ENCODE data around the gene CSMD2. TPM values are rescaled to one million over a fixed set of nuclear protein-coding genes. Genes with fewer than 3 reads are reported as not detected.
A peak's percentile ranks its signal among the peaks of the same experiment; 100 is the strongest.

CSMD2 gene
- total RNA-seq, 4 donors from 2014 or later, result 0.60 to 2.5 (median 1.2) TPM

GRCh38 chr1:33640114-33640660 lies 524.8 kb downstream of the CSMD2 start:
- Histone ChIP-seq H3K27ac (no peak overlapping the region), H3K9me3 (no peaks in the 10 kb centered on the region), H3K4me1 (peaks cover 0 to 4% (median 0%) of the 10 kb centered on the region in 4 donors), H3K4me3 (no peak overlapping the region), H3K36me3 (no peaks in the 10 kb centered on the region), H3K27me3 (no peaks in the 10 kb centered on the region)
- DNase-seq (ENCODE audit: low spot score in 2 of 2), result no peak
- WGBS, 2 donors, result 31% methylated on average over 3 of the region's 3 CpGs
- TF ChIP-seq POLR2A (IDR thresholded peaks at IDR 0.05), result no peak
- TF ChIP-seq, protein P1, sequence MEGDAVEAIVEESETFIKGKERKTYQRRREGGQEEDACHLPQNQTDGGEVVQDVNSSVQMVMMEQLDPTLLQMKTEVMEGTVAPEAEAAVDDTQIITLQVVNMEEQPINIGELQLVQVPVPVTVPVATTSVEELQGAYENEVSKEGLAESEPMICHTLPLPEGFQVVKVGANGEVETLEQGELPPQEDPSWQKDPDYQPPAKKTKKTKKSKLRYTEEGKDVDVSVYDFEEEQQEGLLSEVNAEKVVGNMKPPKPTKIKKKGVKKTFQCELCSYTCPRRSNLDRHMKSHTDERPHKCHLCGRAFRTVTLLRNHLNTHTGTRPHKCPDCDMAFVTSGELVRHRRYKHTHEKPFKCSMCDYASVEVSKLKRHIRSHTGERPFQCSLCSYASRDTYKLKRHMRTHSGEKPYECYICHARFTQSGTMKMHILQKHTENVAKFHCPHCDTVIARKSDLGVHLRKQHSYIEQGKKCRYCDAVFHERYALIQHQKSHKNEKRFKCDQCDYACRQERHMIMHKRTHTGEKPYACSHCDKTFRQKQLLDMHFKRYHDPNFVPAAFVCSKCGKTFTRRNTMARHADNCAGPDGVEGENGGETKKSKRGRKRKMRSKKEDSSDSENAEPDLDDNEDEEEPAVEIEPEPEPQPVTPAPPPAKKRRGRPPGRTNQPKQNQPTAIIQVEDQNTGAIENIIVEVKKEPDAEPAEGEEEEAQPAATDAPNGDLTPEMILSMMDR (IDR thresholded peaks at IDR 0.05), result no peak
- no peak for TF ChIP-seq EP300 (IDR thresholded peaks at IDR 0.05)

DNA sequence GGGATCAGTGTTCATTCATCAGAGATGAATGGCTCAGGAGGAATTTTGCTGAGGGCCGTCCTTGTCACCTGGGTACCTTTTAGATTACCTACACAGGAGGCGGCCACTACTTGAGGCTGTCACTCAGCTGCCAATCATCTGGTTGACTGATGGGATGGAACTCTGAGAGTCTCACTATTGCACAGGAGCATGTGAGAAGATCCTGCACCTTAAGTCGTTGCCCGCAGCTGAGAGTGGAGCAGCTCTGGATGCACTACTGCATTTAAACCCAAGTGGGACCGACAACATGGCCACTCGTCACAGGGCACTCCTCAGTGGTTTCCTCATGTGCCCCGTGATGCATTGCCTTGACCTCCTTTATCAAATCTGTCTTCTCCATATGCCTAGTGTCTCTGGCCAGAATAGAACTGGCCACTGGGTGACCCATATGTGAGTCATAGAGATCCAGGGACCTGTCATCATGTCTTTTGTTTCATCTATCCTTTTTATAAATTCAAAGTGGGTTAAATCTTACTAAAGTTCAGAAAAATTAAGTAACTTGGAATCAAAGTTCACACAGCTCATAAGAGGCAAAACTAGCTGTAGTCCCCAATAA lies 527.1 kb downstream of the CSMD2 start:
- Histone ChIP-seq H3K27ac (no peak overlapping the region), H3K9me3 (no peaks in the 10 kb centered on the region), H3K4me1 (peaks cover 0 to 4% (median 0%) of the 10 kb centered on the region in 4 donors), H3K36me3 (no peaks in the 10 kb centered on the region), H3K4me3 (no peak overlapping the region), H3K27me3 (no peaks in the 10 kb centered on the region)
- TF ChIP-seq EP300 (IDR thresholded peaks at IDR 0.05) (no peak), POLR2A (IDR thresholded peaks at IDR 0.05) (no peak)
- TF ChIP-seq, protein P1 (IDR thresholded peaks at IDR 0.05), result no peak
- DNase-seq (ENCODE audit: low spot score in 2 of 2), result no peak
- WGBS, 2 donors, result 89 to 97% methylated on average over 7 of the region's 7 CpGs

DNA sequence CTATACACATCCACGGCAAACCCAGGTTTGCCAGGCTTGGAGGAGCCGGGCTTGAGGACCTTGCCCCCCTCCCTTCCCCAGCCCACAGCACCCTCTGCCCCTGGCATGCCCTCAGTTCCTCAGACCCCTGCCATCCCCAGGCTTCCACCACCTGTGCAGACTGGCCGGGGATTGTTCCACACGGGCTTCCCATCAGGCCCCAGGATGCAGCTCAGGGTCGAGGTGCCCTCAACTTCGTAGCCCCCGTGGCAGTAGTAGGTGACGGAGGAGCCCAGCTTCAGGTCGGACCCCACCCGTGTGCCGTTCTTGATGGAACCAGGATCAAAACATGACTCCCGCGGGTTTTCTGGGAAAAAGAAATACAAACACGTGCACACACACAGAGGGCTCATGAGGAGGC lies 528.8 kb downstream of the CSMD2 start:
- H3K36me3 ChIP-seq, result no peaks in the 10 kb centered on the region
- no peak overlapping the region for H3K4me3 ChIP-seq
- no peaks in the 10 kb centered on the region for H3K27me3 ChIP-seq
- no peak overlapping the region for H3K27ac ChIP-seq
- H3K9me3 ChIP-seq, result no peaks in the 10 kb centered on the region
- no peak for DNase-seq (ENCODE audit: low spot score in 2 of 2)
- H3K4me1 ChIP-seq, result peaks cover 0 to 5% (median 0%) of the 10 kb centered on the region in 4 donors
- WGBS, 2 donors, result 91 to 96% methylated on average over 13 to 14 of the region's 14 CpGs
- TF ChIP-seq, protein P1 (IDR thresholded peaks at IDR 0.05), result no peak
- TF ChIP-seq POLR2A (IDR thresholded peaks at IDR 0.05) (no peak), EP300 (IDR thresholded peaks at IDR 0.05) (no peak)

GRCh38 chr1:33635336-33636012 lies 529.6 kb downstream of the CSMD2 start:
- 63 to 66% methylated on average over 4 to 7 of the region's 7 CpGs for WGBS, 2 donors
- no peak for DNase-seq (ENCODE audit: low spot score in 2 of 2)
- H3K9me3 ChIP-seq, result no peaks in the 10 kb centered on the region
- H3K36me3 ChIP-seq, result no peaks in the 10 kb centered on the region
- H3K27ac ChIP-seq, result no peak overlapping the region
- peaks cover 0 to 8% (median 0%) of the 10 kb centered on the region in 4 donors for H3K4me1 ChIP-seq
- TF ChIP-seq POLR2A (IDR thresholded peaks at IDR 0.05) (no peak), EP300 (IDR thresholded peaks at IDR 0.05) (no peak)
- TF ChIP-seq, protein P1 (IDR thresholded peaks at IDR 0.05), result no peak
- H3K27me3 ChIP-seq, result no peaks in the 10 kb centered on the region
- H3K4me3 ChIP-seq, result no peak overlapping the region

DNA sequence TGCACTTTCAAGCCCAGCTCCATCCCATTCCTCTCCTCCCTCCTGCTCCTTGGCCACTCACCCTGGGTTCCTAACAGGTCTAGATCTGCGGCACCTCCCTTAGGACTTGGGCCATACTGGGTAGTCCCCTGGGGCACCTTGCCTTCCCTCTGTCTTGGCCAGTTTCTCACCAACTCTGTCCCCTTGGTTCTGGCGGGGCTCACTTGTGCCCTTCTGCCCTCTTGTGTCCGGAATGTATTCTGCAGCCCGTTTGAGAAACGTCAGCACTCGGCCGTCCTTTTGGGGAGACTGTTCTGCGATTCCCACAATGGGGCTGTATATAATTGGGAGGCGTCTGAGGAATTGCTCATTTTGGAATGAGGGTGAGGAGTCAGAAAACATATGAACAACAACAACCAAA lies 530.2 kb downstream of the CSMD2 start:
- Histone ChIP-seq H3K4me3 (no peak overlapping the region), H3K9me3 (no peaks in the 10 kb centered on the region), H3K27ac (no peak overlapping the region), H3K27me3 (no peaks in the 10 kb centered on the region), H3K4me1 (peaks cover 0 to 8% (median 0%) of the 10 kb centered on the region in 4 donors), H3K36me3 (no peaks in the 10 kb centered on the region)
- TF ChIP-seq EP300 (IDR thresholded peaks at IDR 0.05) (no peak), POLR2A (IDR thresholded peaks at IDR 0.05) (no peak)
- TF ChIP-seq, protein P1 (IDR thresholded peaks at IDR 0.05), result peak; percentile 35 to 57 (median 39)
- 21 to 22% methylated on average over 9 of the region's 9 CpGs for WGBS, 2 donors
- DNase-seq (ENCODE audit: low spot score in 2 of 2), result peak in 1 of 2 donors; percentile 15
